ENCODE data around the gene CYGB. TPM values are rescaled to one million over a fixed set of nuclear protein-coding genes. Genes with fewer than 3 reads are reported as not detected.

CYGB gene
- total and polyA plus RNA-seq, 7 donors: 6.4 to 14.6 (median 11.0) TPM

GRCh38 chr17:76495663-76496400 lies 41.7 kb downstream of the CYGB start:
- no peak for ATAC-seq
- intact Hi-C loops (cut with DNase I): no loop called here
- Histone ChIP-seq H3K27ac (peak overlapping the region; percentile 23), H3K4me1 (peaks cover 63% of the 10 kb centered on the region), H3K4me3 (no peak overlapping the region), H3K36me3 (ENCODE audit: insufficient read depth in 1 of 2, low read depth in 1 of 2) (no peaks in the 10 kb centered on the region), H3K9me3 (no peaks in the 10 kb centered on the region), H3K27me3 (ENCODE audit: insufficient read depth in 3 of 3, low read length in 2 of 3) (no peaks in the 10 kb centered on the region)
- no peak for DNase-seq
- TF ChIP-seq, protein P1, sequence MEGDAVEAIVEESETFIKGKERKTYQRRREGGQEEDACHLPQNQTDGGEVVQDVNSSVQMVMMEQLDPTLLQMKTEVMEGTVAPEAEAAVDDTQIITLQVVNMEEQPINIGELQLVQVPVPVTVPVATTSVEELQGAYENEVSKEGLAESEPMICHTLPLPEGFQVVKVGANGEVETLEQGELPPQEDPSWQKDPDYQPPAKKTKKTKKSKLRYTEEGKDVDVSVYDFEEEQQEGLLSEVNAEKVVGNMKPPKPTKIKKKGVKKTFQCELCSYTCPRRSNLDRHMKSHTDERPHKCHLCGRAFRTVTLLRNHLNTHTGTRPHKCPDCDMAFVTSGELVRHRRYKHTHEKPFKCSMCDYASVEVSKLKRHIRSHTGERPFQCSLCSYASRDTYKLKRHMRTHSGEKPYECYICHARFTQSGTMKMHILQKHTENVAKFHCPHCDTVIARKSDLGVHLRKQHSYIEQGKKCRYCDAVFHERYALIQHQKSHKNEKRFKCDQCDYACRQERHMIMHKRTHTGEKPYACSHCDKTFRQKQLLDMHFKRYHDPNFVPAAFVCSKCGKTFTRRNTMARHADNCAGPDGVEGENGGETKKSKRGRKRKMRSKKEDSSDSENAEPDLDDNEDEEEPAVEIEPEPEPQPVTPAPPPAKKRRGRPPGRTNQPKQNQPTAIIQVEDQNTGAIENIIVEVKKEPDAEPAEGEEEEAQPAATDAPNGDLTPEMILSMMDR (IDR thresholded peaks at IDR 0.05): no peak
- WGBS, 3 donors: 70 to 82% (median 79%) methylated on average over 16 of the region's 16 CpGs

DNA sequence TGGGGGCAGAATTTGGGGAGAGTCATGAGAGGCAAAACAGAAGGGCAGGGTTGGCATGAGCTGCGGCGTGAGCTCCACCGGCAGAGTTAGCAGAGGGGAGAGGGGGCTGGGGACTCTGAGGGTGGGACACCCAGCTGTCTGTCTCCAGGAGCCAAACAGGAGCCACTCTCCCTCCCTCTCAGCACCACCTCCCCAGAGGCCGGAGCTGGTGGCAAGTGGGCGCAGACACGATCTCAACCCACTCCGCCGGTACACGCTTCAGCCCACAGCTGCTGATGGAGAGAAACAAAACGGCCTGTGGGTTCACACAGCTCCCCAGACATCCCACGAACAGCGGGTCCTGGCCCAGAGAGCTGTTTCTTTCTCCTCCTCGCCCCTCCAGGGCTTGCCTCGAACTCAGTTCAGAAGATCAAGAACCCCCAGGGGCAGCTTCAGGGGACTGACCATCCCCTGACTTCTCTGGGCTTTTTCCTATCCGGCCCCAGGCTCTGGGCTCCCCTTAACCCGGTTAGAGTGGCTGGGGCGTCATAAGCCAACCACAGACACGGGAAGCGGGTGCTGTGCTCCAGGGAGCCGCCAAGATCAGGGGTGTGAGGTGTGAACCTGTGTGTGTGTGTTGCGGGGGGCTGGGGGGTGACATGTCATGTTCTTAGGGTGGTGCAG lies 43.9 kb downstream of the CYGB start:
- 67 to 74% (median 68%) methylated on average over 19 to 21 of the region's 21 CpGs for WGBS, 3 donors
- ATAC-seq: no peak
- H3K27ac ChIP-seq: peak overlapping the region; percentile 57

DNA sequence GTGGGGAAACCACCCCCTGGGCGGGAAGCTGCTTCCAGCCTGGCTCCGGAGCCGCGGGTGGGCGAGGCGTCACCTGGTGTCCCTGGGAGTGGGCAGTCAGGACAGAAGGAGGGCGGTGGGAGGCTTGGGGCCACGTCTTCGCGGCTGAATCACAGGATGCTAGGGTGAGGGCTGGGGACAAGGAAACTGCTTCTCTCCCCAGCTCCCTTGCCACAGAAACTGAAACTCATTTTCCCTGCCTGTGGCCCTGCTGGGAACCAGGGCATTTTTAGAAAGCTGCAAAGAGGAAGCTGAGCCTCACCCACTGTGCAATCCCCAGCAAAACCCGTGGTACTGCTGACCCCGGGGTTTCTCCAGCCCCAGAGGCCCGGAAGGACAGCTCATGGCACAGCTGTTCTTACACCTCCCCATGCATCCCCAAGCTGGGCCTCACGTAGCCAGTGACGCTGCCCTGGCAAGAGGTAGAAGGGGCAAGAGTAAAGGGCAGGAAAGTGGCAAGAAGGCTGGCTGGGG lies 44.5 kb downstream of the CYGB start:
- 15 to 21% (median 21%) methylated on average over 11 to 15 of the region's 15 CpGs for WGBS, 3 donors
- Histone ChIP-seq H3K4me1 (peaks cover 39% of the 10 kb centered on the region), H3K27me3 (ENCODE audit: insufficient read depth in 3 of 3, low read length in 2 of 3) (no peaks in the 10 kb centered on the region), H3K4me3 (no peak overlapping the region), H3K9me3 (no peaks in the 10 kb centered on the region), H3K36me3 (ENCODE audit: insufficient read depth in 1 of 2, low read depth in 1 of 2) (no peaks in the 10 kb centered on the region), H3K27ac (peak overlapping the region; percentile 57)
- TF ChIP-seq, protein P1 (IDR thresholded peaks at IDR 0.05): no peak
- DNase-seq (peak; percentile 71 to 78), ATAC-seq (peak; percentile 42 to 68 (median 62))
- intact Hi-C loops (cut with DNase I): no loop called here

More for the DNA sequence above, 43.9 kb downstream of the CYGB start:
- intact Hi-C loops (cut with DNase I): no loop called here
- Histone ChIP-seq H3K36me3 (ENCODE audit: insufficient read depth in 1 of 2, low read depth in 1 of 2) (no peaks in the 10 kb centered on the region), H3K4me3 (no peak overlapping the region), H3K4me1 (peaks cover 43% of the 10 kb centered on the region), H3K27me3 (ENCODE audit: insufficient read depth in 3 of 3, low read length in 2 of 3) (no peaks in the 10 kb centered on the region), H3K9me3 (no peaks in the 10 kb centered on the region)
- TF ChIP-seq, protein P1 (IDR thresholded peaks at IDR 0.05): no peak
- no peak for DNase-seq

DNA sequence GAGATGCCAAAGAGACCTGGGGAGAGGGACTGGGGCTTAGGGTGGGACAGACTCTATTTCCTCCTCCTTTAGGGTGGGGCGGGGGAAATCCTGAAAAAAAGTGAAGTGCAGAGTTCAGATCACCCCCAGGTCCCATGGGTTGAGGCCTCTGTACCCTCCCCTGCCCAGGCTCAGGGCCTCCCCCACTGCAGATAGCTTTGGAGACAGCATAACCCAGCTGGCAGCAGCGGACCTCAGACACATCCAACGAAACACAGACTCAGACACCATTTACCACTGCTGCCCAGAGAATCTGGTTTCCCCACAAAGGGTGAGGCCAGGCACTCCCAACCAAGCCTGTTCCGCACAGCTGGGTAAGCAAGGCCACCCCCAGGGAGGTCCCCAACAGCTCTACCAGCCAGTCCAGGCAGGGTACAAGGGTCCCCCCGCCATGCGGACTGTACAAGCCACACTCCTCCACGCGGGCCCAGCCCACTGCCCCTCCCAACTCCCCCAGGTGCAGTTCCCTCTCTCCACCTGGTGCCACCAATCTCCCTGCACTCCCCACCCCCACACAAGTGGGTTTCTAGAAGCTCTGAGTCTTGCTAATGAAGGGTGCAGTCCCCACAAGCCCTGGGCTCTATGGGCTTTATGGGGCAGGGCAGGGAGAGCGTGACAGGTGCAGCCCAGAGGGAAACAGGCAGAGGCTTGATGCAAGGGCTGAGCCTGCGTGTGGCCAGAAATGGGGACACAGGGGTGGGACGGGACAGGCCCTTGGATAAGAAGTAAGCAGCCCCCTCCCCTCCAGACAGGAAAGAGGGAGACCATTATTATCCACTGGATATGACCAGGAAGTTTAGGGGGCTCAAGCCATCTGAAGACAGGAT lies 45.2 kb downstream of the CYGB start:
- ATAC-seq (peak in 3 of 4 donors; percentile 21 to 26 (median 23)), DNase-seq (no peak)
- no peaks in the 10 kb centered on the region for H3K9me3 ChIP-seq
- peaks cover 0 to 6% of the 10 kb centered on the region in 2 donors for H3K36me3 ChIP-seq (ENCODE audit: insufficient read depth in 1 of 2, low read depth in 1 of 2)
- peak overlapping the region; percentile 57 for H3K27ac ChIP-seq
- intact Hi-C loops (cut with DNase I): no loop called here
- peaks cover 32% of the 10 kb centered on the region for H3K4me1 ChIP-seq
- H3K27me3 ChIP-seq (ENCODE audit: insufficient read depth in 3 of 3, low read length in 2 of 3): no peaks in the 10 kb centered on the region
- H3K4me3 ChIP-seq: no peak overlapping the region
- TF ChIP-seq, protein P1 (IDR thresholded peaks at IDR 0.05): no peak
- WGBS, 3 donors: 67 to 71% (median 68%) methylated on average over 10 to 11 of the region's 11 CpGs
